Large intestine (tissue), 3 donors: ENCODE measurements around the gene GPR15LG. TPM values are rescaled to one million over a fixed set of nuclear protein-coding genes. Genes with fewer than 3 reads are reported as not detected.
"Not testable (repeated sequence)": the region's sequence is repeated elsewhere in the genome, so short reads cannot be mapped to it uniquely, and the experiment has no call there.

Experiments
- DNase-seq, 2 donors: peaks; one replicate each; pipeline versions ENCODE4 v3.0.0 to v3.0.0-alpha.2; 2013
- H3K27ac ChIP-seq: one replicate; pipeline ENCODE4 v1.5.1; 2013; ENCODE audit warnings: low read length
- H3K27me3 ChIP-seq: 2 replicates; pipeline ENCODE4 v1.6.1; 2013; ENCODE audit warnings: low read length; ENCODE audit not compliant: control insufficient read depth, insufficient read depth
- H3K36me3 ChIP-seq: 2 replicates; pipeline ENCODE4 v1.6.1; 2013; ENCODE audit warnings: low read length; ENCODE audit not compliant: control insufficient read depth, insufficient read depth
- H3K4me1 ChIP-seq: one replicate; pipeline ENCODE4 v1.6.1; 2013; ENCODE audit warnings: low read length; ENCODE audit not compliant: control insufficient read depth, insufficient read depth
- H3K4me3 ChIP-seq: one replicate; pipeline ENCODE4 v1.5.1; 2013; ENCODE audit warnings: low read length
- H3K9me3 ChIP-seq: one replicate; pipeline ENCODE4 v1.6.1; 2013; ENCODE audit warnings: mild to moderate bottlenecking, low read depth, low read length, moderate library complexity; ENCODE audit not compliant: control insufficient read depth
- WGBS: methylation state at CpG from one replicate; pipeline ENCODE4 v1.1.5; 2013; ENCODE audit warnings: low lambda C conversion rate; ENCODE audit not compliant: insufficient coverage; 5-methylcytosine and 5-hydroxymethylcytosine counted together
- polyA plus RNA-seq: library from polyadenylated mRNA; unstranded; fragments of 120-200 nt; gene quantifications from one replicate; pipeline ENCODE4 v1.2.1, GENCODE V29; 2013

The GPR15LG gene
- polyA plus RNA-seq, 1 donor: 1.4 TPM

- no peak for DNase-seq
- H3K36me3 ChIP-seq: no peaks in the 10 kb centered on the region
- no CpG with 5 or more reads among the region's 2 CpGs for WGBS
- H3K4me1 ChIP-seq: peaks cover 5% of the 10 kb centered on the region
- no peak overlapping the region for H3K27ac ChIP-seq
- no peaks in the 10 kb centered on the region for H3K9me3 ChIP-seq
- no peaks in the 10 kb centered on the region for H3K27me3 ChIP-seq
- H3K4me3 ChIP-seq: no peak overlapping the region
Observed at GRCh38 chr10:84163996-84164395, 9.6 kb upstream of the GPR15LG start.

- Histone ChIP-seq H3K9me3 (no peaks in the 10 kb centered on the region), H3K27ac (no peak overlapping the region), H3K4me1 (peaks cover under 1% of the 10 kb centered on the region), H3K36me3 (no peaks in the 10 kb centered on the region), H3K27me3 (no peaks in the 10 kb centered on the region), H3K4me3 (no peak overlapping the region)
- WGBS: 63% methylated on average over 2 of the region's 2 CpGs
- no peak for DNase-seq
Observed at GRCh38 chr10:84164442-84164841, 9.2 kb upstream of the GPR15LG start.

DNA sequence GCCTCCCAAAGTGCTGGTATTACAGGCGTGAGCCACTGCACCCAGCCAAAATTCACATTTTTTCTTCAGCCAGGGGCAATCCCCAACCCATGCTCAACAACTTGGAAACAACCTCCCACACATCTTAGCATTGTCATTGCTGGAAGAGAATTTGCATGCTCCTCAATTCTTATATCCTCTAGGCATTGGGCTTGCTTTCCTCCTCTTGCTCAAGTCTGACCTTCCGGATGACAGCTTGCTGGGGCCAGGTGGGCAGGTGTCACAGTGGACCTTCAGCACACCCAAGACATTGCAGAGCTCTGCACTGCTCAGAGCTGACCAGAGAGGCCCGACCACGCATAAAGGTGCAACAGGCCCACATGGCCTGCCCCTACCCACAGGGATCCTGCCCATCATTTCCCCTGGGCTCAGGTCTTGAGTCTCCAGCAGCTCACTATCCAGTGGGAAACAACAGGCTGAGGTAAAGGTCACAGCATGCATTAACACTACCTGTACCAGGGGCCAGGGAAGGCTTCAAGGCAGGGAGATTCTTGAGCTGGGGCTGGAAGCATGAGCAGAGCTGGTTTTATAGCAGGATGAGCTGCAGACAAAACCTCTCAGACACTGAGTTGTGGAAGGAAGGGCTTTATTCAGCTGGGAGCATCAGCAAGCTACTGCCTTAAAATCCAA lies 6.8 kb upstream of the GPR15LG start:
- Histone ChIP-seq H3K9me3 (no peaks in the 10 kb centered on the region), H3K4me1 (no peaks in the 10 kb centered on the region), H3K36me3 (no peaks in the 10 kb centered on the region), H3K27ac (no peak overlapping the region), H3K27me3 (no peaks in the 10 kb centered on the region), H3K4me3 (no peak overlapping the region)
- DNase-seq: no peak
- WGBS: no CpG with 5 or more reads among the region's 4 CpGs

- not testable (repeated sequence) for H3K36me3 ChIP-seq, H3K27me3 ChIP-seq, H3K27ac ChIP-seq, H3K4me3 ChIP-seq, H3K9me3 ChIP-seq, H3K4me1 ChIP-seq, DNase-seq
- no CpG with 5 or more reads among the region's 2 CpGs for WGBS
Observed at GRCh38 chr10:84167289-84167653, 6.3 kb upstream of the GPR15LG start.

- whole genome bisulfite sequencing: no CpG with 5 or more reads among the region's 10 CpGs
- H3K4me3 ChIP-seq, DNase-seq, H3K36me3 ChIP-seq, H3K27me3 ChIP-seq, H3K9me3 ChIP-seq, H3K27ac ChIP-seq: not testable (repeated sequence)
- peaks cover 12% of the 10 kb centered on the region for H3K4me1 ChIP-seq
Observed at GRCh38 chr10:84168382-84168781, 5.2 kb upstream of the GPR15LG start.

DNA sequence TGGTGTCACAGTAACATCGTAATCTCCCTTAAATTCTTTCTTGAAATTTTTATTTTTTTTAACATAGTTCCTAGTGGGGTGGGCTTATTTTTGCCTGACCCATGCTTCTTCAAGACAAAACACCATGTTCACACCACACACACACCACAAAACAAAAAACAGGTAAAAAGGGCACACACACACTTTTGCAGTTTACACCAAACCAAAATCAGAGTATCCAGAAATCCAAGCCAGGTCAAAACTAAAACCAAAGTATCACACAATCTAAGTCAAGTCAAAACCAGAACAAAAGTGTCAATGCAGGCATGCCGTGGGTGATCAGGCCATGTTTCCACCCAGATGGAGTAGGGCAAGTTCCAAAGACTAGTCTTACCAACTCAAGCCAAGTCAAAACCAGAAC lies 2.4 kb upstream of the GPR15LG start:
- H3K27ac ChIP-seq: not testable (repeated sequence)

DNA sequence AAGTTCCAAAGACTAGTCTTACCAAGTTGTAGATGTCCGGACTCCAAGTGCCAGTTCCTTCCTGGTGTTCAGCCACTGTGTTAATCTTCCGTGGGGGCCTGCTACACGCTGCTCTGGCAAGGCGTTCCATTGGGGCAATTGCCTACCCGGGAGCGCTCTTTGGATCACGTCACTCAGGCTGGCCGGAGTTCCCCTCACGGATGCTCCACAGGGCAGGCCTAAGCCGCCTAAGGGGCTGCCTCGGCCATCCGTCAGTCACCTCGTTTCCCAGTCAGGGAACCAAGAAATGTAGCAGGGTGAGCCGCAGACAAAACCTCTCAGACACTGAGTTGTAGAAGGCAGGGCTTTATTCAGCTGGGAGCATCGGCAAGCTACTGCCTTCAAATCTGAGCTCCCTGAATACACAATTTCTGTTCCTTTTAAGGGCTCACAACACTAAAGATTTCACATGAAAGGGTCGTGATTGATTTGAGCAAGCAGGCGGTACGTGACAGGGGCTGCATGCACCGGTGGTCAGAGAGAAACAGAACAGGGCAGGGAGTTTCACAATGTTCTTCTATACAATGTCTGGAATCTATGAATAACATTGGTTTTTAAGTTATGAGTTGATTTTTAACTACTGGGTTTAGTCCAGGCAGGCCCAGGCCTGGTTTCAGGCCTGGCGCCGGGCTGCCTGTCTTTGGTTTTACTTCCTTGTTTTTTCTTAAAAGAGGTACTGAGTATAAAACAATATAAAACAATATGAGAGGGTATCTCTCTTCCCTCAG lies 1.7 kb upstream of the GPR15LG start:
- DNase-seq, H3K36me3 ChIP-seq, H3K9me3 ChIP-seq, H3K27me3 ChIP-seq, H3K4me3 ChIP-seq: not testable (repeated sequence)
- no CpG with 5 or more reads among the region's 21 CpGs for WGBS
- H3K4me1 ChIP-seq: peaks cover 18% of the 10 kb centered on the region
- peak overlapping the region; percentile 79 for H3K27ac ChIP-seq

More for the DNA sequence above, 2.4 kb upstream of the GPR15LG start:
- not testable (repeated sequence) for DNase-seq, H3K4me3 ChIP-seq, H3K9me3 ChIP-seq, H3K27me3 ChIP-seq, H3K36me3 ChIP-seq
- WGBS: 100% methylated on average over 1 of the region's 2 CpGs
- H3K4me1 ChIP-seq: peaks cover 18% of the 10 kb centered on the region

GRCh38 chr10:84172467-84173356 lies 889 bp upstream of the GPR15LG start:
- H3K27ac ChIP-seq: peak overlapping the region; percentile 79
- peak in 1 of 2 donors; percentile 40 for DNase-seq
- WGBS: no CpG with 5 or more reads among the region's 9 CpGs
- no peaks in the 10 kb centered on the region for H3K27me3 ChIP-seq
- no peak overlapping the region for H3K4me3 ChIP-seq
- peaks cover 18% of the 10 kb centered on the region for H3K4me1 ChIP-seq
- no peaks in the 10 kb centered on the region for H3K9me3 ChIP-seq
- H3K36me3 ChIP-seq: no peaks in the 10 kb centered on the region

DNA sequence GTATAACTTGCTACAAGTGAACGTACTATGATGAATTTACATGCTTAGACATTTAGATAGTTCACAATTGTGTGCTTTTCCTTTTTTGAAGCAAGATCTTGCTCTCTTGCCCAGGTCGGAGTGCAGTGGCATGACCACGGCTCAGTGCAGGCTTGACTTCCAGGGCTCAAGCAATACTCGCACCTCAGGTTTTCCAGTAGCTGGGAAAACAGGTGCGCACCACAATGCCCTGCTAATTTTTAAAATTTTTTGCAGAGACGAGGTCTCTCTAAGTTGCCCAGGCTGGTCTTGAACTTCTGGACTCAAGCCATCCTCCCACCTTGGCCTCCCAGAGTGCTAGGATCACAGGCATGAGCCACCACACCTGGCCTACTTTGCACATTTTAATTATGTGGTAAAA lies 1.8 kb downstream of the GPR15LG start:
- WGBS: 80% methylated on average over 2 of the region's 6 CpGs
- Histone ChIP-seq H3K9me3 (no peaks in the 10 kb centered on the region), H3K27me3 (no peaks in the 10 kb centered on the region), H3K4me1 (peaks cover 18% of the 10 kb centered on the region), H3K27ac (no peak overlapping the region), H3K4me3 (no peak overlapping the region), H3K36me3 (no peaks in the 10 kb centered on the region)
- no peak for DNase-seq

GRCh38 chr10:84176351-84176750 lies 2.8 kb downstream of the GPR15LG start:
- Histone ChIP-seq H3K36me3 (no peaks in the 10 kb centered on the region), H3K27ac (no peak overlapping the region), H3K4me3 (no peak overlapping the region), H3K27me3 (no peaks in the 10 kb centered on the region), H3K9me3 (peaks cover 4% of the 10 kb centered on the region), H3K4me1 (peaks cover 18% of the 10 kb centered on the region)
- DNase-seq: no peak
- WGBS: no CpG with 5 or more reads among the region's 4 CpGs
